Muscle of back (tissue), 11 donors: ENCODE measurements around the gene TNFRSF8. TPM values are rescaled to one million over a fixed set of nuclear protein-coding genes. Genes with fewer than 3 reads are reported as not detected.

Experiments
- DNase-seq, 3 donors: peaks; one replicate each; pipeline versions ENCODE4 v3.0.0 to v3.0.0-alpha.2; 2013
- polyA plus RNA-seq, 10 donors: library from polyadenylated mRNA; unstranded; fragments of 120-200 nt; gene quantifications; one replicate each; pipeline ENCODE4 v1.2.1, GENCODE V29; 2013; ENCODE audit not compliant: insufficient read length in 10 of 10

The TNFRSF8 gene
- polyA plus RNA-seq, 10 donors = 0.11 to 0.33 (median 0.21) TPM

GRCh38 chr1:12185918-12186678 is 123.0 kb downstream of the TNFRSF8 start:
- no peak for DNase-seq

- DNase-seq = no peak
These were observed 123.5 kb downstream of the TNFRSF8 start for GRCh38 chr1:12186679-12186985.

- DNase-seq = no peak
These were observed 125.0 kb downstream of the TNFRSF8 start for GRCh38 chr1:12188115-12188514.

GRCh38 chr1:12188657-12189327 is 125.7 kb downstream of the TNFRSF8 start:
- DNase-seq = no peak

- DNase-seq = no peak
These were observed 126.2 kb downstream of the TNFRSF8 start for GRCh38 chr1:12189328-12189682.

GRCh38 chr1:12191242-12192032 is 128.3 kb downstream of the TNFRSF8 start:
- no peak for DNase-seq

Other genes starting within 250 kb of the TNFRSF8 start
- gene NPPA, start 215.5 kb upstream of the TNFRSF8 start, polyA plus RNA-seq = 1 to 10 TPM in 9 of 10 donors, under 1 TPM in 1; 0.81 to 2.9 (median 1.5) TPM
- gene NPPB, start 204.4 kb upstream of the TNFRSF8 start, polyA plus RNA-seq = not detected
- gene KIAA2013, start 136.9 kb upstream of the TNFRSF8 start, polyA plus RNA-seq = 10 to 100 TPM; 26.1 to 33.9 (median 29.2) TPM
- gene PLOD1, start 128.6 kb upstream of the TNFRSF8 start, polyA plus RNA-seq = 100 to 1,000 TPM; 133 to 221 (median 172) TPM
- gene MFN2, start 82.9 kb upstream of the TNFRSF8 start, polyA plus RNA-seq = 10 to 100 TPM; 53.5 to 81.4 (median 67.3) TPM
- gene MIIP, start 43.8 kb upstream of the TNFRSF8 start, polyA plus RNA-seq = 10 to 100 TPM; 12.0 to 18.7 (median 16.9) TPM
- gene TNFRSF1B, start 103.7 kb downstream of the TNFRSF8 start, polyA plus RNA-seq = 10 to 100 TPM; 10.5 to 18.2 (median 12.4) TPM
- 10 to 100 TPM; 13.1 to 21.3 (median 17.2) TPM for gene VPS13D, start 166.7 kb downstream of the TNFRSF8 start, polyA plus RNA-seq